GM21825 (cell line): Measurements from ENCODE around the gene TOB2.

Experiments
- ATAC-seq: cut with Tn5 transposase; IDR thresholded peaks from one replicate; pipeline ENCODE4 v1.9.1; 2021; ENCODE audit warnings: mild to moderate bottlenecking, moderate library complexity; ENCODE audit not compliant: unreplicated experiment

Gene TOB2, protein sequence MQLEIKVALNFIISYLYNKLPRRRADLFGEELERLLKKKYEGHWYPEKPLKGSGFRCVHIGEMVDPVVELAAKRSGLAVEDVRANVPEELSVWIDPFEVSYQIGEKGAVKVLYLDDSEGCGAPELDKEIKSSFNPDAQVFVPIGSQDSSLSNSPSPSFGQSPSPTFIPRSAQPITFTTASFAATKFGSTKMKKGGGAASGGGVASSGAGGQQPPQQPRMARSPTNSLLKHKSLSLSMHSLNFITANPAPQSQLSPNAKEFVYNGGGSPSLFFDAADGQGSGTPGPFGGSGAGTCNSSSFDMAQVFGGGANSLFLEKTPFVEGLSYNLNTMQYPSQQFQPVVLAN

DNA sequence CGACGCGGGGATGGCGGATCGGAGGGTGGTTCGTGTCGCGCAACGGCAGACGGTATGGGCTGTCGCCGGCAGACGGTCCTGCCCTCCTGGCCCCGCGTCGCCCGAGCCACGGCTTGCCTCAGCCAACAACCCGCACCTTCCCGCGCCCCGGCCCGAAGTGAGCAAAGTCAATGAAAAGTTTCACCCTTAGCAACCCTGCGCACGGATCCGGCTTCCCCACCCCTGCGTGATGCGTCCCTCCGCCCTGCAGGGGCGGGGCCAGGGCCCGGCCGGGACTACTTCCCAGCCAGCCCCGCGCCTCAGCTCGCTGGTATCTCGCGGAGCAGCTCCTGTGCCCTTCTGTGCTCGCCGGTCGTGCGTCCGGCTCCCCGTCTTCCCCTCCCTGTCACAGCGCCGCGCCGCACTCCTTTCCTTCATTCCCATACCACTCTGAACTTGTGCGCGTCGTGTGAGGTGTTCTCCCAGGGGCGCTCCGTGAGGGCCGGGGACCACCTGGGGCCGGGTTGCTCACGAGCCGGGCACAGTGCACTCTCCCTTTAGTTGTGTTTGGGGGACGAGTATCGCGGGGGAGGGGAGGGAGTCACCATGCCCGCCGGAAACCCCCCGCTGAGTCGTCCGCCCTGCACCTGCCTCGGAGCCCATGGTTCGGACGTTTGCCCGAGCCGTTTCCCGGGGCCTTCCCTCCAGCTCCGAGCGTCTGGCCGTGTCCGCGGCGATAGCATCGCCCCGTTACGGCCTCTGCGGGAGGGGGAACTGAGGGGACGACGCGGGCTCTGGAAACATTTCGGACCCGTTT, at the start of gene TOB2:
Gene TOB2, minus strand, starts transcription at position 163 of the 796 bp plus-strand sequence. CDS start 9,456 bp downstream, outside the sequence.
- peak; percentile 41 for ATAC-seq

DNA sequence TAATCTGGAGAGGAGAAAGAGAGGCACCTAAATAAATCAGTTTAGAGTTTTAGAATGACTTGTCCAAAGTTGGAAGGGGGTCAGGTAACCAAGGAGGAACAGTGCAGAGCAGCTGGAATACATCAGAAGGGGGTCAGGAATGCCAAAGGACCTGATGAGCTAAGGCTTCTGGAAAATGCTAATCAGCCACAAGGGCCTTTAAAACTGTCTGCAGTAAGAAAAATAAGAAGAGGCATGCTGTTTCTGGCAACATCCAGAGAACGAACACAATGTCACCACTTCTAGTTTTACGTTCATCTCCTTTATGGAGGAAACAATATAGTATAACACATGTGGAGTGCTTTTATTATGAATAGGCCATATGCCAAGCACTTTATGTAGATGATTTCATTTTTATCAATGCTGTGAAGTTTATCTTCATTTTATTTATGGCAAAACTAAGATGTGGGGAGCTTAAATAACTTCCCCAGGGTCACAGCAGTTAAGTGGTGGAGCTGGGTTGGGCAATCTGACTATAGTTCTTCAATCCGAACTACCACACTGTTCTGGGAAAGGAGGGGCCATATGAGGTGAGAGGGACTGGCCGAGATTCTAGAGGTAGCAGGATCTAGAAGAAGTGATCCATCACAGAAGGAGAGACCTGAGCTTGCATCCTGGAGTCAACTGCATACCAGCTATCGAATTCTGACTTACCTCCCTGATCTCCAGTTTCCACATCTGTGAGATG, 44.9 kb upstream of the TOB2 start:
- no peak for ATAC-seq

DNA sequence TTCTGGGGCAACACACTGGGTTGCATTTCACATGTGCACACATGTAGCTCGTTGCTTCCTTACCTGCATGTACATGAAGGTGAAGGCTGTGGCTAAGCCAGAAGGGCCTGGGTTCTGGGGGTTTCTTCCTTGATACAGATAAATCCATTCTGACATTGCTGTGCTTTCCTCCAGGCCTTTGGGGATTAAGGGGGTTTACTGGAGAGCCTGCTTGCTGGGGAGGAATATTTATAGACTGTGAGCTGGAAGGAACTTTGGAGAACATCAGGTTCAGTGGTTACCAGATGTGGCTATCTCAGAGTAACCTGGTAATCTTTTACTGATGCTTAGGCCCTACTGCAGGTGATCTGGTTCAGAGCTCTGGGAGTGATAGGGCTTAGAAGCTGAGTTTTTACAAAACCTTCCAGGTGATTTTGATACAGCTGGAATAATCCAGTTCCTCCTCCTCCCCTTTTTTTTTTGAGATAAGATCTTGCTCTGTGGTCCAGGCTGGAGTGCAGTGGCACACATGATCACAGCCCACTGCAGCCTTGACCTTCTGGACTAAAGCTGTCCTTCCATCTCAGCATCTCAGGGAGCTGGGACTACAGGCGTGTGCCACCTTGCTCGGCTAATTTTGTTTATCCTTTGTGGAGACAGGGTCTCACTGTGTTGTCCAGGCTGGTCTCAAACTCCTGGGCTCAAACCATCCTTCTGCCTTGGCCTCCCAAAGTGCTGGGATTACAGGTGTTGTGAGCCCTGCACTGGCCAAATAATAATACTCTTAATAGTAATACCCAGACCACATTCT, 42.2 kb upstream of the TOB2 start:
- no peak for ATAC-seq

DNA sequence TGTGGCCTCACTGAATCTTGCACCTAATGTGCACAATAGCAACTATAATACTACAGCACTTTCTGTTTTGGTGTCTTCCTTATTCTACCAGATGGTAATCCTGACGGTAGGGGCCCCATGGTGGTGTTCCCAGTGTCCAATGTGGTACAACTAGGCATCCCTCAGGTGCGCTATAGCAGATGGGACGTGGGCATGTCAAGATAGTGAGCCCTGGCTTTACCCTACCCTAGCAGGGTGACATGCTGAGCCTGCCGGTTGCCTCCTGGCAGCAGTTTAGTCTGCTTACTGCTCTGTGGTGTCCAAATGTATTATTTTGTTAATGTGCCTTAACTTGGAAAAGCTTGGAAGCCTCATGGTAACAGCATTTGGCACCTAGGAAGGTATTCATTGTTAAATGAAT, 41.5 kb upstream of the TOB2 start:
- no peak for ATAC-seq

DNA sequence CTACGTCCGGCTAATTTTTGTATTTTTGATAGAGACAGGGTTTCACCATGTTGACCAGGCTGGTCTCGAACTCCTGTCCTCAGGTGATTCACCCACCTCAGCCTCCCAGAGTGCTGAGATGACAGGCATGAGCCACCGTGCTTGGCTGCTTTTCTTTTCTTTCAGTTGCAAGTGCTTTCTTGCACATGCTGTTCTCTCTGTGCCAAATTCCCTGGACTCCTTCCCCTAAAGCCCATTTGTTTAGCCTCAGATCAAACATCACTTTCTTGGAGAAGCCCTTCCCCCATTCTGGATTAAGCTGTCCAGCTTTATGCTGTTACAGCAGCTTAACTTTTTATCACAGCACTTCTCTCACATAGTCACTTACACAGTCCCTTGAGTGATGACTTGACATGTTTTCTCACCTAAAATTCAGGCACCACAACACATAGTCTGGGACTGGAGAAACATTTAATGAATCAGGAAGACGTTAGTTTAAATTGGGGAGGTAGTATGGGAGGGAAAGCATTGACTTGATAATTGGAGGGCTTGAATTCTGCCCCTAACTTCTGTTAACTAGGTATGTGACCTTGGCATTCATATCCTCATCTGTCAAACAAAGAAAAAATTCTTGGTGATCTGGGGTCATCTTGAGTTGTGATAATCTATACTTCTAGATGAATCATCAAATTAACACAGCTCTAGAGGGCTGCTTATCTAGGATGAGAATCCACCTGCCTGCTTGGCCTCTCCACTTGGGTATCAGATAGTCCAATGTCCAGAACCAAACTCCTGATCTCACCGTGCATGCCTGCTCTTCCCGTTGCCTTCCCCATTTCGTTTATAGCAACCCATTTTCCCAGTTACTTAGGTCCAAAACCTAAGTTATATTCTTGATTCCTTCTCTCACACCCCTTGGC, 40.7 kb upstream of the TOB2 start:
- ATAC-seq: no peak

DNA sequence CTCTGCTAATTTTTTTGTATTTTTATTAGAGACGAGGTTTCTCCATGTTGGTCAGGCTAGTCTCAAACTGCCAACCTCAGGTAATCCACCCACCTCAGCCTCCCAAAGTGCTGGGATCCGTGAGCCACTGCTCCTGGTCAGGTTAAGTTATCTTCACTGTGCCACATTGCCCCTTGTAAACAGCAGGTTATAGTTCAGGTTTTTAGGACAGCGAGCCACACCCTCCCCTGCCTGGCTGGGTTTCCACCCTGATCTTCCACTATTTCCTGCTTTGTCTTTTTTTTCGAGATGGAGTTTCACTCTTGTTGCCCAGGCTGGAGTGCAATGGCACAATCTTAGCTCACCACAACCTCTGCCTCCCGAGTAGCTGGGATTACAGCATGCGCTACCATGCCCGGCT, 38.4 kb upstream of the TOB2 start:
- no peak for ATAC-seq

DNA sequence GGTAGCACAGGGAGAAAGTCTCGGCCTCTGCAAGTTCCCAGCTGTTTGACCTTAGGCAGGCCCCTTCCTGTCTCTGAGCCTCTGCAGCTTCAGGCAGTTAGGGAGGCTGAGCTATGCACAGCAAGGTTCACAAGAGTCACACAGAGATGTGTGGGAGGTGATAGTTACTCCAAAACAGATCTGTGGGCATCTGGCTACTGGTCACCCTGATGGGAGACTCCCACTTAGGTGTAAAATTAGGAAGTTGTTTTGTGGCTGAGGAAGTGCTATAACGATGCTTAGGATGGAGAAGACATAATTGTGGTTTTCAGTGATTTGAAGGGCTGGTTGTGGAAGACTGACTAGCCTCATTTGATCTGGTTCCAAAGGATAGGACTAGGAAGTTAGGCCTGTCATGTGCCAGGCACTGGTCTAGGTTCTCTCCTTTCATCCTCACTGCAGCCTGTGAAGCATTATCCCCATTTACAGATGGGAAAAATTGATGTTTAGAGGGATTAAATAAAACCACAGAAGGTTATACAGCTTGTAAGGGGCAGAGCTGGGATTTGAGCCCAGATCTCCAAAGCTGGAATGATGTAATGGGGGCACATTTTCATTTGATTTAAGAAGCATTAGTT, 35.8 kb upstream of the TOB2 start:
- ATAC-seq: no peak

DNA sequence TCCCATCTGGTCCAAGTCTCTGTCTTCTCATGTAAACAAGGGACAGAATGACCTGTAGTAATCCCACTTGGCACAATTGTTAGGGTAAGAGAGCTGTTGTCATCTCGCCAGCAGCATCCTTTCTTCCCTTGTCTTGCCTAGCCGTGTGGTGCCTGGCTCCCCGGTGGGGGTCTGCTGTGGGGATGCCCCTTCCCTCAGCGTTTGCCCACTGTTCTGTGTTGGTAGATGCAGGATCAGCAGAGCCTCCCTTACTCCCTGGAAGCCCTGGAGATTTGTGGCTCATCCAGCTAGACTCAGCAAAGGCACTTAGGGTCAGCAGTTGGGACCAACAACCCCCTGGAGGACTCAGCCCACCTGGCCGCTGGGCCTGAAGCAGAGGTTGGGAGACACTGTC, 35.3 kb upstream of the TOB2 start:
- no peak for ATAC-seq

DNA sequence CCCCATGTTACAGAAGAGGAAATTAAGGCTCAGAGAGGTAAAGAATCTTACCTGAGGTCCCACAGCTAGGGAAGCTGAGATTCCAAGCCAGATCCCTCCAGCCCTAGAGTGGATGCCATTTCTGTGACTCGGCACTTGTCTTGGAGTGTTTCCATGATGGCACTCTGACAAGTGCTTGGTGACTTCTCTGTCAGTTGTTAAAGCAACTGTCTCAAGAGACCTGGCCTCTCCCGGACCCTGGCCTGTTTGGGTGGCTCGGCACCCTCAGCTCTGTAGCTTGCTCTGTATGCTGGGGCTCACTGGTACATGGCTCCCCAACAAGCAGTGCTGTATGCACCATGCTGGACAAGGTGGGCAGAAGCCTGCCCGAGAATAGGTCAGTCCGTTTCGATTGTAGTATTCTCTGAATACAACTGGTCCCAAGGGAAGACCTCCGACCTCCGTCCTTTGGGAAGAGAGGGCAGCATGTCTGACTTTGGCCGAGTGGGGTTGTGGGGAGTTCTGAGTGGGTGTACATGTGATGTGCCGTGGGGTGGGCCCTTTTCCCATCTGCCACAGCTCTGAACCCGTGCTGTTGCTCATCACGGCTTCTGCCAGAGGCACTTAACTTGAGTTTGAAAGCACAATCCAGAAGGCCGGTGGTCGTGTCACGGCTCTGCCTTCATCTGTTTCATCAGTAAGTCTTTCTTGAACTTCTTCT, 34.7 kb upstream of the TOB2 start:
- no peak for ATAC-seq

DNA sequence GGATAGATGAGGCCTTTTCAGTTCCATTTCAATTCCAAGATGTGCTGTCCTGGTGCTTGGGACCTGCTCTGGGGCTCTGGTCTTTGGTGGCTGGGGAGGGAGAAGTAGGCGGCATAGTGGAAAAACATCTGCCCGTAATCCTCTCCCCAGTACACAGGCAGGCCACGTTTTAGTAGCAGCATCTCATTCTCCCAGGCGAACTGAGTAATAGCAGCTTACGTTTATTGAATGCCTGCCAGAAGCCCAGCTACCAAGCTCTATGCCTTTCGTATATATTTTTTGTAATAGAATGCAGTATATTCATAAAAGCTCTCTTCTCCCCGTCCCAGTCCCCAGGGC, 33.8 kb upstream of the TOB2 start:
- no peak for ATAC-seq

DNA sequence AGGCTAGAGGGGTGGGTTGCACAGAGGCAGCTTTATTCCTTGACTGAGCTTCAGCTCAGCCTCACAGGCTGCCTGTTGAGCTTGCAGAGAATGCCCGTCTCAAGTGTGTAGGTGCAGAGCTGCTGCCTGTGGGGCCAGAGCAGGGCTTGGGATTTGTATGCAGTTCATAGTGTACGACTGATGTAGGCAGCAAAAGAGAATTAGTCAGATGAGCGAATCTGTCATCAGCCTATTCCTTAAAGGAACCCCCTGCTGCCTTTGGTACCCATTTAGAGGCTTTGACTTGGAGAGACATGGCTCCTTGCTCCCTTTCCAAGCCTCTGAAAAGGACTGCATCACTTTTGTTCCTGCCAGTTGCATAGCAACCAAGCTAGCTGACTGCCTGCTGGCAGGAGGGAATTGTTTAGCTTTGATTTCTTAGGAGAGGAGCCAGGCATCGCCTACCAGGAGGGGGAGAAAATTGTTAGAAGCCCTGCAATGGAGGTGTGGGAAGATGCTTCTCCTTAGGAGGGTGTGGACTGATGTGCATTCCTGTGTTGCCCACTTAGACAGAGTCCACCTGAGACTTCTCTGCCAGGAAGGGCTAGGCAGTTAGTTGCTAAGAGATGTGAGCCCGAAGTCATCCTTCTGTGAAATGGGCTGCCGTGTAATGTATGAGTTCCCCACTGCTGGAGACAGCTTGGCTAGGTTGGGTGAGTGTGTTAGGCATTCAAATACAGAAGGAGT, 33.2 kb upstream of the TOB2 start:
- ATAC-seq: no peak

DNA sequence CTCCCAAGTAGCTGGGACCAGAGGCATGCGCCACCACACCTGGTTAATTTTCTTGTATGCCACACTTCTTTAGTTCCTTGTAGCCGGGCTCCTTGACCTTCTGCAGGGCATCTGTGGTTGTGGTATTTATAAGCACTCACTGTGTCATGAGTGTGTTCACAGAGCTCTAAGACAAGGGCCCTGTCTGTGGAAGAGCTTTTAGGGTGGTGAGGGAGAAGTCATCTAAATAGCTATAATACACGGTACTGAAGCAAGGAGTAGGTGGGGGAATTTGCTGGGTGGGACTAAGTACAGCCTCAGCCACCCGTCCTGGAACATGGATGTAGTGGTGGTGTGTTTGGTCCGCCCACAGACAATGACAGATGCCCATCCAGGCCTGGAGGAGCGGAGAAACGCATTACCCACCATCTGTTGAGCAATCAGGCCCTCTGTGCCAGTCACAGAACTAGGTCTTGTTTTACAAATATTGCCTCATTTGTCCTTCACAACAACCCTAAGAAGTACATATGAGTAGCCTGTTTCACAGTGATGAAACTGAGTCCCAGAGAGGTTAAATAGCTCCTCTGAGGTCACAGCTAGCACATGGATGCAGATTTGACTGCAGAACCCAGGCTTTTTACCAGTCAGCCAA, 32.4 kb upstream of the TOB2 start:
- no peak for ATAC-seq

DNA sequence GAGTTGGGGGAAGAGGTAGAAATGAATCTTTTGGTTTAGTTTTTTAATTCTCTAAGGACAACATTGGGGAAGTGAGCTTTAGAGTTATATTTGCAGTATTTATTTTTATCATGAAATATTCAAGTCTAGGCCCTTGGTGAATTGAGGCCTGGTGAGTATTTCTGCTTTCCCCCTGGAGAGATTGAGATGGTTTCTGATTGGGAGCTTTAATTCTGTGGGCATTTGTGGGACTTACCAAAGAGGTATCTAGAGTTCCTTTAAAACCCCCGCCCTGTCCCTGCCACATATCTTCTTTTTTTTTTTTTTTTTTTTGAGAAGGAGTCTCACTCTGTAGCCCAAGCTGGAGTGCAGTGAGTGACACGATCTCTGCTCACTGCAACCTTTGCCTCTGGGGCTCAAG, 31.9 kb upstream of the TOB2 start:
- ATAC-seq: no peak

DNA sequence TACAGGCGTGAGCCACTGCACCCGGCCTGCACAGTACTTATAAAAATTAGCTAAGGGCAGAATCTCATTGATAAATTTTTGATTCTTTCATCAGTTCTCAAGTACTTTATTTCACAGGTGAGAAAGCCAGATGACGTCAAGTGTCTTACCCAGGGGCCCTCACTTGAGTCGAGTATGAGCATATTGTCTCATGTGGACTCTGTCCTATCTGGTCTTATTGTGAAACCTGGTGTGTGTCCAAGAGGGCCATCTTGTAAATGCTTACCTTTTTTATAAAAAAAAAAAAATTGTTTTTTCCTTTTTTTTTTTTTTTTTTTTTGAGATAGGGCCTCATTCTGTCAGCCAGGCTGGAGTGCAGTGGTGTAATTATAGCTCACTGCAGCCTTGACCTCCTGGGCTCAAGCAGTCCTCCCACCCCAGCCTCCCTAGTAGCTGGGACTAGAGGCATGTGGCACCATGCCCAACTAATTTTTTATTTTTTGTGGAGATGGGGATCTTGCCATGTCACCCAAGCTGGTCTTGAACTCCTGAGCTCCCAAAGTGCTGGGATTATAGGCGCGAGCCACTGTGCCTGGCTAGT, 28.4 kb upstream of the TOB2 start:
- no peak for ATAC-seq

DNA sequence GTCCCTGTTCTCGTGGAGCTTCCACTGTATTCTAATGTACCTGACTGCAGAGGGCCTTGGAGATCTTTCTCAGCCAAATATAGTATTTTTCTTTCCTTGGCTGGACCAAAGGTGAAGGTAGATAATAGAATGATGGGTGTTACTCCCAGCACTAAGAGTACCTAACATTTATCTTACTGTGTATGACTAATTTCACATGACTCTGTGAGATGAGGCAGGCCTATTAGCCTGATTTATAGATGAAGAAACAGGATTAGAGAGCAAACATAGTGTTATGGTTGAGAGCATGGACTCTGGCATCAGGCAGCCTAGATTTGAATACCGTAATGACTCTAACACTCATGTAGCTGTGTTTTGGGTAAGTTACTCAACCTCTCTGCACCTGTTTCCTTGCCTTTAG, 25.0 kb upstream of the TOB2 start:
- no peak for ATAC-seq

DNA sequence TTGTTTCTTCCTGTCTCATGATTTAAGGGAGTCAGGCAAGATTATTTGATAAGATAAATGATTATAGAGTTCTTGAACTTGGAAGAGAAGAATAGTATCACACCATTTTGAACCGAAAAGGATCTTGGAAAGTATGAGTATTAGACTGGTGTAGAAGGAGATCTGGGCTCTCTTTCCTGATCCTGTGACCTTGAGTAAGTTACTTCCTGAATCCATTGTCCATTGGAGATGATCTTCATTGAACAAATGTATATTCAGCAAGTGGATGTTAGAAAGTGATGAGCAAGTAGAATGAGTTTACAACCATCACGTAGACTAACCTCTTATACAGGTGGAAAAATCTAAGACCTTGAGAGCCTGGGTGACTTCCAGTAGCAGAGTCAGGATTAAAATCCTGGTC, 24.3 kb upstream of the TOB2 start:
- no peak for ATAC-seq

DNA sequence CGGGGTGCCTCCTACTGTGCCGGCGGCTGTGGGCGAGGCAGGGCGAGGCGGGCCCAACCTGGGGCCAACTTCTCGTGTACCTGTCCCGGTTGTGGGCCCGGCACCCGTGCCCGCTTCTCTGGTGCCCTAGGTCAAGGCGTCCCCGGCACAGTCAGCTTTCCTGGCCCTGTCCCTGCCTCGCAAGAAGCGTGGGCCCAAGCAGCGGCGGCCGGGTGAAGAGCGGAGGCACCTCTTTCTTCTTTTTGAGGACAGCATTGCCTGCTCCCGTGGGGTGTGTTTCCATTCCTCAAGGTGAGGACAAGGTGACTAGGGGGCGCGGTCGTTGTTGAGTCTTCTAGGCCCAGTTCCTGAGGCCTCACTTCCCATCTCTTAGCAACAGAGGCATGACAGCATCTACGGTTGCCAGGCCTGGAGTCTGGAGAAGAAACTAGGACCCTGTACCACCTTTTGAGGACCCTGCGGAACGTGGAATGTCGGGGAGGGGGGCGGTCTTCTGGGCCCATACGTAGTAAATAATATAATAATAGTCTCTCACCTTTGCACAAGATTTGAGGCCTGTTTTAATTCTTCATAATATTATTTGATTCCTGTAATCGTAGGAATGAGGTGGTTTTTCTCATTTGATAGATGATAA, 22.7 kb upstream of the TOB2 start:
- peak; percentile 12 for ATAC-seq
